H1 (cell line): ENCODE results near the gene YIF1A. TPM values are rescaled to one million over a fixed set of nuclear protein-coding genes. Genes with fewer than 3 reads are reported as not detected.

Experiments used
- CTCF ChIA-PET: fragments of 300-600 bp; sonication (Branson Sonifier 250); formaldehyde crosslinking; loops from one replicate; lab custom pipeline; 2021; ENCODE audit not compliant: partially characterized antibody; lab: Charles Lee
- POLR2A ChIA-PET: fragments of 300-600 bp; sonication (Branson Sonifier 250); formaldehyde crosslinking; loops from one replicate; lab custom pipeline; 2021; ENCODE audit warnings: inconsistent platforms; ENCODE audit not compliant: partially characterized antibody; lab: Charles Lee
- DNase-seq, 2 experiments: peaks; one replicate each; pipeline versions ENCODE4 v3.0.0 to v3.0.0-alpha.2; 2010 to 2022; ENCODE audit warnings: low spot score in 2 of 2, low read depth in 1 of 2, mixed read lengths in 1 of 2
- FAIRE-seq: peaks from 2 replicates; lab custom pipeline; 2011; peaks lifted over from hg19 to GRCh38; lab: Jason Lieb, UNC
- H2AFZ ChIP-seq: 2 replicates; pipeline ENCODE4 v1.8.1; 2012; ENCODE audit warnings: low read length, inconsistent platforms
- H2AK5ac ChIP-seq: 2 replicates; pipeline ENCODE4 v1.6.1; 2013; ENCODE audit warnings: low read depth, low read length
- H2BK120ac ChIP-seq: replicated peaks from 2 replicates; pipeline ENCODE3; 2013; ENCODE audit warnings: low read depth, low read length, inconsistent platforms
- H2BK12ac ChIP-seq: 2 replicates; pipeline ENCODE4 v1.6.1; 2013; ENCODE audit warnings: low read depth, low read length
- H2BK15ac ChIP-seq: 2 replicates; pipeline ENCODE4 v1.6.1; 2013; ENCODE audit warnings: low read length
- H2BK20ac ChIP-seq: 2 replicates; pipeline ENCODE4 v1.6.1; 2013; ENCODE audit warnings: low read length
- H2BK5ac ChIP-seq: 2 replicates; pipeline ENCODE4 v1.6.1; 2013; ENCODE audit warnings: low read depth, low read length
- H3K14ac ChIP-seq: 2 replicates; pipeline ENCODE4 v1.6.1; 2013; ENCODE audit warnings: inconsistent platforms; ENCODE audit not compliant: insufficient read length
- H3K18ac ChIP-seq: 2 replicates; pipeline ENCODE4 v1.6.1; 2013; ENCODE audit warnings: low read length; ENCODE audit errors: extremely low read depth
- H3K23ac ChIP-seq: 2 replicates; pipeline ENCODE4 v1.6.1; 2013; ENCODE audit warnings: inconsistent platforms; ENCODE audit not compliant: insufficient read length
- H3K23me2 ChIP-seq: 2 replicates; pipeline ENCODE4 v1.6.1; 2013; ENCODE audit warnings: low read depth, low read length
- H3K27ac ChIP-seq: 2 replicates; pipeline ENCODE4 v1.6.1; 2011; ENCODE audit warnings: low read depth, low read length, inconsistent platforms
- H3K27me3 ChIP-seq, 4 experiments: replicated peaks in 1 of 4; 1 replicate in 1 of 4; 2 replicates in 3 of 4; pipeline versions ENCODE4 v1.6.1 to v1.8.1; 2011 to 2013; ENCODE audit warnings: low read length in 3 of 4, mild to moderate bottlenecking in 3 of 4, inconsistent platforms in 2 of 4, mixed read lengths in 2 of 4, moderate library complexity in 1 of 4; ENCODE audit not compliant: control insufficient read depth in 3 of 4, insufficient read depth in 3 of 4; ENCODE audit errors: extremely low read depth in 1 of 4
- H3K36me3 ChIP-seq, 4 experiments: 2 replicates each; pipeline versions ENCODE4 v1.6.1 to v1.8.1; 2011 to 2013; ENCODE audit warnings: mild to moderate bottlenecking in 4 of 4, low read length in 3 of 4, moderate library complexity in 2 of 4, control low read depth in 1 of 4, inconsistent platforms in 1 of 4; ENCODE audit not compliant: insufficient read depth in 4 of 4, control insufficient read depth in 2 of 4
- H3K4ac ChIP-seq: replicated peaks from 2 replicates; pipeline ENCODE3; 2013; ENCODE audit warnings: low read length, low read depth, mixed read lengths, inconsistent platforms; ENCODE audit not compliant: insufficient read length
- H3K4me1 ChIP-seq, 4 experiments: replicated peaks in 1 of 4; 1 replicate in 1 of 4; 2 replicates in 3 of 4; pipeline versions ENCODE4 v1.6.1 to v1.8.1; 2011 to 2013; ENCODE audit warnings: low read length in 3 of 4, inconsistent platforms in 2 of 4, mixed read lengths in 1 of 4; ENCODE audit not compliant: insufficient read depth in 4 of 4, control insufficient read depth in 3 of 4
- H3K4me2 ChIP-seq, 2 experiments: 2 replicates each; pipeline versions ENCODE4 v1.6.1 to v1.8.1; 2011 to 2013; ENCODE audit warnings: low read depth in 2 of 2, low read length in 2 of 2, control low read depth in 1 of 2, inconsistent platforms in 1 of 2, mild to moderate bottlenecking in 1 of 2; ENCODE audit not compliant: insufficient read depth in 1 of 2
- H3K4me3 ChIP-seq, 4 experiments: fragments of 200-600, 300-600 bp in 1 of 4; sonication (generic), shearing (Covaris generic), sonication (Bioruptor Twin) in 1 of 4; 2 replicates each; pipeline versions ENCODE4 v1.5.1 to v1.8.1; 2011 to 2016; ENCODE audit warnings: low read length in 4 of 4, low read depth in 3 of 4, control low read depth in 2 of 4, inconsistent platforms in 2 of 4, mild to moderate bottlenecking in 2 of 4, mixed read lengths in 1 of 4, moderate library complexity in 1 of 4; ENCODE audit not compliant: insufficient read depth in 2 of 4; ENCODE audit errors: extremely low read depth in 1 of 4
- H3K56ac ChIP-seq: replicated peaks from 2 replicates; pipeline ENCODE3; 2013; ENCODE audit warnings: low read depth, mild to moderate bottlenecking, mixed read lengths, low read length, inconsistent platforms; ENCODE audit not compliant: insufficient read length
- H3K79me1 ChIP-seq: 2 replicates; pipeline ENCODE4 v1.6.1; 2013; ENCODE audit warnings: low read depth, low read length, control low read depth
- H3K79me2 ChIP-seq, 2 experiments: 2 replicates each; pipeline versions ENCODE4 v1.6.1 to v1.8.1; 2012 to 2013; ENCODE audit warnings: low read length in 2 of 2, mild to moderate bottlenecking in 2 of 2, inconsistent platforms in 1 of 2; ENCODE audit not compliant: insufficient read depth in 2 of 2, control insufficient read depth in 1 of 2
- H3K9ac ChIP-seq, 4 experiments: replicated peaks in 1 of 4; 1 replicate in 1 of 4; 2 replicates in 3 of 4; pipeline versions ENCODE4 v1.6.1 to v1.8.1; 2011 to 2013; ENCODE audit warnings: low read depth in 3 of 4, low read length in 3 of 4, control low read depth in 2 of 4, mild to moderate bottlenecking in 2 of 4, moderate library complexity in 2 of 4, inconsistent platforms in 1 of 4; ENCODE audit errors: extremely low read depth in 1 of 4
- H3K9me3 ChIP-seq, 2 experiments: 2 replicates each; pipeline versions ENCODE4 v1.6.1 to v1.8.1; 2012 to 2013; ENCODE audit warnings: mild to moderate bottlenecking in 2 of 2, moderate library complexity in 2 of 2, control low read depth in 1 of 2, inconsistent platforms in 1 of 2, low read depth in 1 of 2, low read length in 1 of 2, mixed read lengths in 1 of 2; ENCODE audit not compliant: insufficient read depth in 2 of 2
- H4K20me1 ChIP-seq, 2 experiments: replicated peaks in 1 of 2; 2 replicates each; pipeline versions ENCODE3 to v1.8.1; 2011 to 2013; ENCODE audit warnings: inconsistent platforms in 2 of 2, low read length in 2 of 2, mild to moderate bottlenecking in 1 of 2; ENCODE audit not compliant: insufficient read depth in 2 of 2, control insufficient read depth in 1 of 2
- H4K5ac ChIP-seq: 2 replicates; pipeline ENCODE4 v1.6.1; 2013; ENCODE audit warnings: low read length, low read depth, mixed read lengths, inconsistent platforms; ENCODE audit not compliant: insufficient read length
- H4K8ac ChIP-seq: 2 replicates; pipeline ENCODE4 v1.8.0; 2013; ENCODE audit warnings: mild to moderate bottlenecking, moderate library complexity, low read length, inconsistent platforms; ENCODE audit not compliant: insufficient read depth; ENCODE audit errors: extremely low read depth
- H4K91ac ChIP-seq: replicated peaks from 2 replicates; pipeline ENCODE3; 2013; ENCODE audit warnings: low read length, mixed read lengths, inconsistent platforms; ENCODE audit not compliant: insufficient read length
- BACH1 ChIP-seq: IDR thresholded peaks from 2 replicates; pipeline ENCODE4 v1.6.1; 2012; ENCODE audit warnings: low read length, improper control_type of control experiment
- EGR1 ChIP-seq: IDR thresholded peaks from 2 replicates; pipeline ENCODE4 v1.6.1; 2011; ENCODE audit warnings: low read depth, low read length, borderline replicate concordance
- HDAC6 ChIP-seq: IDR thresholded peaks from one replicate; pipeline ENCODE4 v1.7.1; 2012; ENCODE audit warnings: low read depth, mild to moderate bottlenecking, inconsistent platforms, low read length, moderate library complexity
- JUN ChIP-seq: IDR thresholded peaks from 2 replicates; pipeline ENCODE4 v1.6.1; 2011; ENCODE audit warnings: low read depth, mild to moderate bottlenecking, improper control_type of control experiment, low read length
- KDM5A ChIP-seq: fragments of 200-600 bp; IDR thresholded peaks from 2 replicates; pipeline ENCODE4 v1.7.1; 2012; ENCODE audit warnings: mild to moderate bottlenecking, low read length, inconsistent platforms, mixed read lengths
- NRF1 ChIP-seq: IDR thresholded peaks from 2 replicates; pipeline ENCODE4 v1.6.1; 2011; ENCODE audit warnings: mild to moderate bottlenecking, low read depth, low read length, improper control_type of control experiment
- PHF8 ChIP-seq: fragments of 200-600 bp; sonication (generic); conservative IDR thresholded peaks from 2 replicates; pipeline ENCODE4 v1.7.1; 2012; ENCODE audit warnings: low read depth, mild to moderate bottlenecking, inconsistent platforms, low read length, moderate library complexity
- RAD21 ChIP-seq, 2 experiments: IDR thresholded peaks in 1 of 2; conservative IDR thresholded peaks in 1 of 2; 2 replicates each; pipeline ENCODE4 v1.6.1; 2011; ENCODE audit warnings: low read depth in 2 of 2, low read length in 2 of 2, improper control_type of control experiment in 1 of 2, inconsistent platforms in 1 of 2, mild to moderate bottlenecking in 1 of 2, moderate library complexity in 1 of 2
- RNF2 ChIP-seq: fragments of 200-900, 300-1000 bp; sonication (generic); IDR thresholded peaks from 2 replicates; pipeline ENCODE4 v1.7.1; 2016; ENCODE audit warnings: borderline replicate concordance, low read depth, mild to moderate bottlenecking, antibody characterized with exemption, low read length; ENCODE audit not compliant: poor library complexity, severe bottlenecking; ENCODE audit errors: missing control alignments
- RXRA ChIP-seq: IDR thresholded peaks from 2 replicates; pipeline ENCODE4 v1.6.1; 2011; ENCODE audit warnings: low read depth, mild to moderate bottlenecking, low read length, moderate library complexity; ENCODE audit not compliant: insufficient read depth
- SIRT6 ChIP-seq: IDR thresholded peaks from one replicate; pipeline ENCODE4 v1.7.1; 2012; ENCODE audit warnings: low read length, inconsistent platforms
- TAF1 ChIP-seq: IDR thresholded peaks from 2 replicates; pipeline ENCODE4 v1.6.1; 2011; ENCODE audit warnings: mild to moderate bottlenecking, low read depth, low read length
- WGBS, 2 experiments: shearing (Covaris generic) in 1 of 2; methylation state at CpG; one replicate each; pipeline versions ENCODE4 v1.1.6 to v1.1.7; 2013 to 2015; ENCODE audit warnings: low lambda C conversion rate in 2 of 2, mixed read lengths in 2 of 2, inconsistent platforms in 1 of 2, low coverage in 1 of 2, missing lambda C conversion rate in 1 of 2; ENCODE audit not compliant: insufficient replicate concordance in 2 of 2, insufficient coverage in 1 of 2, insufficient read length in 1 of 2; ENCODE audit errors: extremely low coverage in 1 of 2, missing lambda C conversion rate in 1 of 2; 5-methylcytosine and 5-hydroxymethylcytosine counted together
- polyA plus RNA-seq, 7 experiments: library from polyadenylated mRNA; depleted of rRNA in 3 of 7; stranded (reverse) in 5 of 7; unstranded in 2 of 7; fragments of >200 nt in 5 of 7; fragments of 200-250 nt in 2 of 7; gene quantifications; 1 replicate in 5 of 7; 2 replicates in 1 of 7; 4 replicates in 1 of 7; pipeline versions ENCODE4 v1.2.1 to v1.2.3, GENCODE V29; 2011 to 2013; ENCODE audit warnings: missing spikeins in 2 of 7, mixed read lengths in 2 of 7
- total RNA-seq: library from RNA; stranded (reverse); fragmentation: NEBNext Ultra II Directional; extraction: Animal tissue kit (Norgen Biotek cat#: 25700); gene quantifications from 2 replicates; pipeline ENCODE4 v1.2.1, GENCODE V29; 2021

The YIF1A gene
- total and polyA plus RNA-seq, 2 of the 8 experiments (the other 6 are each of a cell fraction or from before 2014, with no cell fraction given): 70.1 to 178 TPM

DNA sequence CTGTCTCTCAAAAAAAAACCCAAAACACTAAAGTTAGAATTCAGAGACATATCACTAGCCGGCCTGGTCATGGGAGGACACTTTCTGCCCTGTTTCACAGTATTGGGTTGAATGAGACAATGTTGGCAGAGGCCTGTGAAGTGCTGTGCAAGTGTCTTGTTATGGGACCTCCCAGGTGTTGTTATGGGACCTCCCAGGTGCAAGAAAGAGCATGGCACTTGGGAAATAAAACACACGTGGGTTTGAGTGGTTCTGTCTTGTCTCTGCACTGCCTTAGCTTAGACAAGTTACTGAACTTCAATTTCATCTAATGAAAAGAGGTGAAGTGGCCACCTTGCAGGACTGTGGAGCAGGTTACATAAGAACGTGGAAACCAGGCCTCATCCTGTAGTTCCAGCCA is 49.4 kb downstream of the YIF1A start:
- H3K4me3 ChIP-seq: no peak overlapping the region
- no peaks in the 10 kb centered on the region for H3K4me1 ChIP-seq
- no peak for TF ChIP-seq SIRT6
- no peak for TF ChIP-seq EGR1
- TF ChIP-seq NRF1: no peak
- no peak for TF ChIP-seq TAF1
- TF ChIP-seq BACH1: no peak
- no peak for TF ChIP-seq RNF2
- TF ChIP-seq HDAC6: no peak
- no peak for TF ChIP-seq RAD21 (IDR thresholded peaks at IDR 0.05 in 1 of 2, conservative IDR thresholded peaks at IDR 0.05 in 1 of 2; ENCODE audit: low read depth in 2 of 2, low read length in 2 of 2)
- TF ChIP-seq PHF8: no peak
- TF ChIP-seq JUN: no peak
- no peak for TF ChIP-seq KDM5A
- TF ChIP-seq RXRA: no peak
- no peak overlapping the region for H2AFZ ChIP-seq
- H3K79me2 ChIP-seq: no peaks in the 10 kb centered on the region
- H3K4ac ChIP-seq: no peak overlapping the region
- H2AK5ac ChIP-seq: no peak overlapping the region
- CTCF ChIA-PET: interaction anchor here (1.3 to 12.4 kb wide), 6 partner anchors 8 to 78 kb away, joined by 3 to 123 read pairs (median 4); no protein-coding TSS in a partner anchor
- no peak overlapping the region for H3K27ac ChIP-seq
- no peak overlapping the region for H2BK120ac ChIP-seq
- 82% methylated on average over 3 of the region's 3 CpGs; no CpG with 5 or more reads in 1 of the 2 experiments for WGBS, 2 experiments
- H3K36me3 ChIP-seq: peaks cover 0 to 10% (median 2%) of the 10 kb centered on the region in 4 experiments; a peak in 3 of 8 replicates
- H3K18ac ChIP-seq: no peak overlapping the region
- no peak overlapping the region for H4K8ac ChIP-seq
- no peak overlapping the region for H3K56ac ChIP-seq
- H3K23me2 ChIP-seq: no peaks in the 10 kb centered on the region
- no peak overlapping the region for H3K23ac ChIP-seq
- DNase-seq (no peak), FAIRE-seq (no peak)
- H3K4me2 ChIP-seq: no peak overlapping the region
- POLR2A ChIA-PET: interaction anchor here (0.6 to 2.1 kb wide), 6 partner anchors 10 to 29 kb away, joined by 3 to 7 read pairs (median 3); partner anchors contain the start of gene RAB1B
- no peak overlapping the region for H2BK12ac ChIP-seq
- H4K5ac ChIP-seq: no peak overlapping the region
- H4K91ac ChIP-seq: no peak overlapping the region
- peaks cover 0 to 4% of the 10 kb centered on the region in 2 experiments for H4K20me1 ChIP-seq
- H2BK20ac ChIP-seq: no peak overlapping the region
- H3K79me1 ChIP-seq: no peaks in the 10 kb centered on the region
- no peak overlapping the region; the same call in 1 of the 2 replicates for H2BK5ac ChIP-seq
- H3K14ac ChIP-seq: no peak overlapping the region
- no peaks in the 10 kb centered on the region for H3K27me3 ChIP-seq
- H2BK15ac ChIP-seq: no peak overlapping the region
- no peak overlapping the region; a peak in 1 of 7 replicates for H3K9ac ChIP-seq
- no peaks in the 10 kb centered on the region for H3K9me3 ChIP-seq
